ENCODE data around the gene ALCAM. TPM values are rescaled to one million over a fixed set of nuclear protein-coding genes. Genes with fewer than 3 reads are reported as not detected.

Gene ALCAM
- total and polyA plus RNA-seq, 2 of the 8 experiments (the other 6 are each of a cell fraction or from before 2014, with no cell fraction given): 10.8 to 33.0 TPM

GRCh38 chr3:105473521-105474223 lies 107.0 kb downstream of the ALCAM start (continued):
- TF ChIP-seq CHD7 (IDR thresholded peaks at IDR 0.05; ENCODE audit: insufficient replicate concordance, low read length): no peak
- TF ChIP-seq SP2 (IDR thresholded peaks at IDR 0.05; ENCODE audit: low read length): no peak
- no peak for TF ChIP-seq JUN (IDR thresholded peaks at IDR 0.05; ENCODE audit: low read depth, low read length)
- TF ChIP-seq SAP30 (IDR thresholded peaks at IDR 0.05; ENCODE audit: insufficient read depth, insufficient replicate concordance, low read length): no peak
- no peak for TF ChIP-seq CHD2 (IDR thresholded peaks at IDR 0.05; ENCODE audit: low read length)
- no peak for TF ChIP-seq SUZ12 (IDR thresholded peaks at IDR 0.05; ENCODE audit: low read length)
- TF ChIP-seq HDAC6 (IDR thresholded peaks at IDR 0.05; ENCODE audit: low read depth, low read length): no peak
- no peak for TF ChIP-seq KDM4A (IDR thresholded peaks at IDR 0.05; ENCODE audit: low read depth, low read length, severe bottlenecking)
- no peak for TF ChIP-seq SRF (IDR thresholded peaks at IDR 0.05; ENCODE audit: low read depth, low read length)

Data from H1 (cell line).